AG09319 (cell line): Measurements from ENCODE around the gene CRLF2.

Source experiments
- DNase-seq: peaks from one replicate; pipeline ENCODE4 v3.0.0-alpha.2; 2010; ENCODE audit warnings: low read depth; ENCODE audit errors: extremely low read depth
- TF ChIP-seq, protein P1 (sequence below): IDR thresholded peaks from 2 replicates; pipeline ENCODE4 v1.5.1; 2011; ENCODE audit warnings: low read depth, mild to moderate bottlenecking, inconsistent platforms, low read length, moderate library complexity

The CRLF2 gene

DNA sequence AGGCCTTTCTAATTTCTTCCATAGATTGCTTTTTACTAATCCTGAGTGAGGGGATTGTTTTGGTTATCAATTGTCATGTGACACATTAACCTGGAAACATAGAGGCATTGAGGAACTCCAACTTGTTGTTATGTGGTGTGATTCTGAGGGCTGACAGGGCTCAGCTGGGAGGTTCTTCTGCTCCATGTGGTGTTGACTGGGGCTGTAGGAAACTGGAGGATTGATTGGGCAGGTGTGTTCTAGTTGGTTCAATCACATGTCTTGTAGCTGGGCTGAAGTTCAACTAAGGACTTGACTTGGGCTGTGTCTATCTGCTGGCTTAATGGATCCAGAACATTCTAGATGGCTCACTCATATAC, 10.8 kb upstream of the CRLF2 start:
- TF ChIP-seq, protein P1, sequence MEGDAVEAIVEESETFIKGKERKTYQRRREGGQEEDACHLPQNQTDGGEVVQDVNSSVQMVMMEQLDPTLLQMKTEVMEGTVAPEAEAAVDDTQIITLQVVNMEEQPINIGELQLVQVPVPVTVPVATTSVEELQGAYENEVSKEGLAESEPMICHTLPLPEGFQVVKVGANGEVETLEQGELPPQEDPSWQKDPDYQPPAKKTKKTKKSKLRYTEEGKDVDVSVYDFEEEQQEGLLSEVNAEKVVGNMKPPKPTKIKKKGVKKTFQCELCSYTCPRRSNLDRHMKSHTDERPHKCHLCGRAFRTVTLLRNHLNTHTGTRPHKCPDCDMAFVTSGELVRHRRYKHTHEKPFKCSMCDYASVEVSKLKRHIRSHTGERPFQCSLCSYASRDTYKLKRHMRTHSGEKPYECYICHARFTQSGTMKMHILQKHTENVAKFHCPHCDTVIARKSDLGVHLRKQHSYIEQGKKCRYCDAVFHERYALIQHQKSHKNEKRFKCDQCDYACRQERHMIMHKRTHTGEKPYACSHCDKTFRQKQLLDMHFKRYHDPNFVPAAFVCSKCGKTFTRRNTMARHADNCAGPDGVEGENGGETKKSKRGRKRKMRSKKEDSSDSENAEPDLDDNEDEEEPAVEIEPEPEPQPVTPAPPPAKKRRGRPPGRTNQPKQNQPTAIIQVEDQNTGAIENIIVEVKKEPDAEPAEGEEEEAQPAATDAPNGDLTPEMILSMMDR: no peak
- no peak for DNase-seq

DNA sequence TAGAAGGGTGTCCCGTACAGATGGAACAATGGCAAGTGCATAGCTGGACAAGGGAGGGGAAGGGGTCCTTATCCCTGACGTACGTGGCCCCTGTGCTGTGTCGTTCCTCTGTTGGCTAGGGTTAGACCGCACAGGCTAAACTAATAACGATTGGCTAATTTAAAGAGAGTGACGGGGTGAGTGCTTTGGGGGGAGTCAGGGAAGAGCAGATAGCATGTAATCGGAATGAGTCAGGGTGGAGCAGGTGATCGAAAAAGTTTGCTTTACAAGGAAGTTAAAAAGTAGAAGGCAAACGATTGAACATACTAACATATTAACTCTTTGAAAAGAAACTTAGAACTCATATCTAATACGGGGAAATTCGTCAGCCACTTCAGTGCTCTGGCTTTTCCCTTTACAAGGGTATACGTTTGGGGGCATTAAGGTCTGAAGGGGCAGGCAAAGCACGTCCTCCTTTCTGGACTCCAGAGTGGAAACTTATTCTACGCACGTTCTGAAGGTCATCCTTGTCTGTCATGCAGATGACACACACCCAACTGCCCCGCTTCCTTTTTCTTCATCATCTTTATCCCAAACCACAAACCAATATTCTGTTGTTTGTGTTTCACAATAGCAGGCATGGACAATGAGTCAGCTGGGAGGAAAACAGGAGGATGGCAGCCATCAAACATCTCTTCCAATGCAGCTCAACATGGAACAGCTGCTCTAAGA, 10.2 kb upstream of the CRLF2 start:
- TF ChIP-seq, protein P1: no peak
- no peak for DNase-seq

- no peak for DNase-seq
- TF ChIP-seq, protein P1: no peak
Observed at GRCh38 chrX:1221296-1221845, 8.9 kb upstream of the CRLF2 start.

GRCh38 chrX:1218286-1218685, 5.8 kb upstream of the CRLF2 start:
- no peak for DNase-seq
- TF ChIP-seq, protein P1: no peak

- TF ChIP-seq, protein P1: no peak
- no peak for DNase-seq
Observed at GRCh38 chrX:1215123-1215823, 2.8 kb upstream of the CRLF2 start.

DNA sequence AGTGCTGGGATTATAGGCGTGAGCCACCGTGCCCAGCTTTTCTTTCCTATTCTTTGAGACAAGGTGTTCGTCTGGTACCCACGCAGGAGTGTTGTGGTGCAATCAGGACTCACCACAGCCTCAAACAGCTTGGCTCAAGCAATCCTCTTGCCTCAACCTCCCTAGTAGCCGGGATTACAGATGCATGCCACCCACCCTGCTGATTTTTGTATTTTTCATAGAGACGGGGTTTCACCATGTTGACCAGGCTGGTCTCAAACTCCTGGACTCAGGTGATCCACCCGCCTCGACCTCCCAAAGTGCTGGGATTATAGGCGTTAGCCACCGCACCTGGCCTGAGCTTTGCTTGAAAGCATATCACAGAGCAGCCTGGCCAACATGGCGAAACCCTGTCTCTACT, 1.5 kb upstream of the CRLF2 start:
- DNase-seq: no peak
- TF ChIP-seq, protein P1: no peak

- TF ChIP-seq, protein P1: no peak
- no peak for DNase-seq
Observed at GRCh38 chrX:1210844-1211243, 1.6 kb downstream of the CRLF2 start.
